VCaP (cell line): Measurements from ENCODE around the gene RSPH3.
"Not testable (repeated sequence)": the region's sequence is repeated elsewhere in the genome, so short reads cannot be mapped to it uniquely, and the experiment has no call there.

Experiments used
- H3K27ac ChIP-seq: fragments of 450-650 bp; 2 replicates; pipeline ENCODE4 v1.5.1; 2017
- TF ChIP-seq, protein P1 (sequence below): fragments of 450-650 bp; conservative IDR thresholded peaks from 2 replicates; pipeline ENCODE4 v1.5.1; 2017; ENCODE audit warnings: mild to moderate bottlenecking, moderate library complexity

RSPH3 gene

DNA sequence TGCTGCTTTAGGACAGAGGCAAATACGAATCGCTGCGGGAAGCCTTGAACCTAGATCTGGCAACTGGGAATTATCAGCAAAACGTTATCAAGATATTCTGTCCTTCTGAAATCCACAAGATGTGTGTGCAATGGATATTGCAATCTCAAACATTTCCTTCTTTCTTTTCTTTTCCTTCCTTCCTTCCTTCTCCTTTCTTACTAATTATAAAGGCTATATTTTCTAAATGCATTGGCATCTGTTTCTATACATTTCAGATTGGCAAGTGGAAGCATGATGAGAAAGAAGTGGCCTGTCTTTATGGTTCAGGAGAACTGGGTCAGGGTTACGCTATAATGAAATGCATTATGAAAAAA, 42.8 kb upstream of the RSPH3 start:
- TF ChIP-seq, protein P1, sequence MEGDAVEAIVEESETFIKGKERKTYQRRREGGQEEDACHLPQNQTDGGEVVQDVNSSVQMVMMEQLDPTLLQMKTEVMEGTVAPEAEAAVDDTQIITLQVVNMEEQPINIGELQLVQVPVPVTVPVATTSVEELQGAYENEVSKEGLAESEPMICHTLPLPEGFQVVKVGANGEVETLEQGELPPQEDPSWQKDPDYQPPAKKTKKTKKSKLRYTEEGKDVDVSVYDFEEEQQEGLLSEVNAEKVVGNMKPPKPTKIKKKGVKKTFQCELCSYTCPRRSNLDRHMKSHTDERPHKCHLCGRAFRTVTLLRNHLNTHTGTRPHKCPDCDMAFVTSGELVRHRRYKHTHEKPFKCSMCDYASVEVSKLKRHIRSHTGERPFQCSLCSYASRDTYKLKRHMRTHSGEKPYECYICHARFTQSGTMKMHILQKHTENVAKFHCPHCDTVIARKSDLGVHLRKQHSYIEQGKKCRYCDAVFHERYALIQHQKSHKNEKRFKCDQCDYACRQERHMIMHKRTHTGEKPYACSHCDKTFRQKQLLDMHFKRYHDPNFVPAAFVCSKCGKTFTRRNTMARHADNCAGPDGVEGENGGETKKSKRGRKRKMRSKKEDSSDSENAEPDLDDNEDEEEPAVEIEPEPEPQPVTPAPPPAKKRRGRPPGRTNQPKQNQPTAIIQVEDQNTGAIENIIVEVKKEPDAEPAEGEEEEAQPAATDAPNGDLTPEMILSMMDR: peak; percentile 34
- no peak overlapping the region for H3K27ac ChIP-seq

DNA sequence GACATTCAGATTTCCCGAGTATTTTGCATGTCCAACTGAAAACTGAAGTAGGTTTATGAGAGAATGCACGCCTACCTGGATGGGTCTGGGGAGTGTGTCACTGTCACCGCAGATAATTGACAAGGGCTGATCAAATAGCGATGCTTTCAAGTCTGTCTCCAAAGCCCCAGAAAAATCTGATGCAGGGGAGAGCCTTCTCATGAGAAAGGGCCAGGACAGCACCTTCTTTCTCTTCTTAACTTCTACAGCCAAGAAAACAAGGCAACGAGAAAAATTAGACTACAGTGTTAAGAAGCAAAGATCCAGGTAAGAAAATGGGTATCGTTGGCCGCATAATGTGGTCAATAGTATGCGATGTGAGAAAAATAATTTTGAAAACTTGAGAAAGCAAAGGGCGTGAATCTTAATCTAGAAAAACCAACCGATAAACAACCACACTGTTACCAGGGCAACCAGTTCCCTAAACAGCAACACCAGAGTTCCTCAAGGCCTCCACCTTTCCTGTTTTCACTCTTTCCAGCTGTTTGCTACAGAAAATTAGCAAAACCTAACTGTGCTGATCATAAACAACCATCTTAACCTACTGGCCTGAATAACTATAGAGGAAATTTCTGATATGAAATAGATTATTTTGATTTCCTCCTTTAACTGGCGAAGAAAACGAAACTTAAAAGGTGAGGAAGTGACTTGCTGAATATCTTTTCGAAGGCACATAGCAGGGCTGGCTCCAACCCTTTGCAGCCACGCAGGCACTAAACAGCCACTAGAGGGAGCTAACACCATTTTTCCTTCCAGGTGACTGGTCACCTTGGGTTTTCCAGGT, 42.2 kb upstream of the RSPH3 start:
- TF ChIP-seq, protein P1: peak; percentile 96
- H3K27ac ChIP-seq: no peak overlapping the region

DNA sequence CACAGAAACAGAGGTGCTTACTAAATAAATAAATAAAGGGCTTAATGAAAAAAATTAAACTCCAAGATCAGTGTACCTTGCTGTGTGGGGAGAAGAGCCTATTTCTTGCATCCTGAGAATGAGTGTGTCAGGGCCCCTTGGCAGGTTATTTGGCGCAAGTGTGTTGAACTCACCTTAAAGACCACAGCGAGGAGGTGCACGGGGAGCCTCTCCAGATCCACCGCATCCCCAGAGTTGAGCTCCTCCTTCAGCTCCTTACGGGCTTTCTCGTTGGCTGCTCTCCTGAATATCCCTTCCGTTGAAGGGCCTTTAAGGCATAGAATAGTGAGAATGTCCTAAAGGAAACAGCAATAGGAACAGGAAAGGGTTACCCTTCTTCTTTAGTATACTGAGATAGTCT, 41.2 kb upstream of the RSPH3 start:
- TF ChIP-seq, protein P1: no peak

DNA sequence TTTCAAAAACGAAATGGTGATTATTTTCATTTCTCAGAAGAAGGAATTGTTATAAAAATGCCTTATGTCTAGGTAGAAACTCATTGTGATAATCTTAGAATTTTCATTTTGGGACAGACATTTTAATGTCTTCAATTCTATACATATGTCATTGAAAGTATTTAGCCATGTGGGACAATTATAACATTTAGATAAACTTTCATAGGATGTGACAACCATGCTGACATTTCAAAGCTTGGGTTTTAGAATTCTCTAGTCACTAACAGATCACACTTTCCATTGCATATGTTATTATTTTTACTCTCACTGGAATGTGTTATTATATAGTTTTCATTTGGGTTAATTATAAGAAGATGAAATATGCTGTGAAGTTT, 39.9 kb upstream of the RSPH3 start:
- TF ChIP-seq, protein P1: no peak
- no peak overlapping the region for H3K27ac ChIP-seq

More for the DNA sequence above, 41.2 kb upstream of the RSPH3 start:
- H3K27ac ChIP-seq: no peak overlapping the region

DNA sequence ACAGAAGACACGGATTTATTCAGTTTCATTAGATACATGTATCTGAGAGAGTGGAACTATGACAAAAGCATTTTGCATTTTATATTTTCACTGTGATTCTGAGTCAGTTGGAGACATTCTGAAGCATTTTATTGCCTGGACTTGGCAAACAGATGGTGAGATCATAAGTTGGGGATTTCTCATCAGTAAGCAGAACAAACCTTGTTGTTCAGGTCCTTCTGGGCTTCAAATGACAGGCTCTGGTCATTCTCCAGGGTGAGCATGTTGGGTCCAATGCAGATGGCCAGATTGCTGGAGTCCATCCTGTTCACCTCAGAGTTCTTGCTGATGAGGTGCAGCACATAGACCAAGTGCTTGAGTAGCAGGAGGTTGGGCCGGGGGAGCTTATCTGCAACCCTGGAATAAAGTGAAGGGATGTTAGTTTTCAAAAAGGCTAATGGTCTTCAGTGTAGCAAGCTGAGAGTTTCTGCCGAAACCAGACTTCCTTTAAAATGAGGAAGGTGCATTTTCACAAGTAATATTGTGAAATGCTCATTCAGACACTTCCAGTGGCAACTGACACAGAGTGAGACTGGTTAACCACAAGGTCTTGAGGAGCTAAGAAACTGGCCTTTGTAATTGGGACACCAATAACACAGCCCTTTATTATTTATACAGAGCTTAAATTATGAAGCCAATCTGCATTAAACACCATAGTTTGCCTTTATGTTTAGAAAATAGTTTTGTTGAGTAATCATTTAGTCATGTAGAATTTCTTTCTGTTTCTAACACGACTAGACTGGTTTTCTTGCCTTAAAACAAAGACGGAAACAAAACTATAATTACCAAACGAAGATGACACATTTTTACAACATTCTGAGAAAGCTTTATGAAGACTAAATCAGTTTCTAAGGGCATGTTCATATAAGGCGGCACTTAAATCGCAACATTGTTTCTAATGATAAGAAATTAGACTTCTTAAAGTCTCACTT, 39.2 kb upstream of the RSPH3 start:
- H3K27ac ChIP-seq: no peak overlapping the region
- TF ChIP-seq, protein P1: no peak

DNA sequence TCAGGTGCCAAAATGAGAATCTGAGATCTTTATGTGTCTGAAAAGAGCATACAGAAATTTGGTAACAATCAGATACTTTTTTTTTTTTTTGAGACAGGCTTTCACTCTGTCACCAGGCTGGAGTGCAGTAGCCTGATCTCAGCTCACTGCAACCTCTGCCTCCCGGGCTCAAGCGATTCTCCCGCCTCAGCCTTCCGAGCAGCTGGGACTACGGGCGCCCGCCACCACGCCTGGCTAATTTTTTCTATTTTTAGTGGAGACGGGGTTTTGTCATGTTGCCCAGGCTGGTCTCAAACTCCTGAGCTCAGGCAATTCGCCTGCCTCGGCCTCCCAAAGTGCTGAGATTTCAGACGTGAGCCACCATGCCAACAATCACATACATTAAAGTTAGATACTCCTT, 38.3 kb upstream of the RSPH3 start:
- H3K27ac ChIP-seq: not testable (repeated sequence)

DNA sequence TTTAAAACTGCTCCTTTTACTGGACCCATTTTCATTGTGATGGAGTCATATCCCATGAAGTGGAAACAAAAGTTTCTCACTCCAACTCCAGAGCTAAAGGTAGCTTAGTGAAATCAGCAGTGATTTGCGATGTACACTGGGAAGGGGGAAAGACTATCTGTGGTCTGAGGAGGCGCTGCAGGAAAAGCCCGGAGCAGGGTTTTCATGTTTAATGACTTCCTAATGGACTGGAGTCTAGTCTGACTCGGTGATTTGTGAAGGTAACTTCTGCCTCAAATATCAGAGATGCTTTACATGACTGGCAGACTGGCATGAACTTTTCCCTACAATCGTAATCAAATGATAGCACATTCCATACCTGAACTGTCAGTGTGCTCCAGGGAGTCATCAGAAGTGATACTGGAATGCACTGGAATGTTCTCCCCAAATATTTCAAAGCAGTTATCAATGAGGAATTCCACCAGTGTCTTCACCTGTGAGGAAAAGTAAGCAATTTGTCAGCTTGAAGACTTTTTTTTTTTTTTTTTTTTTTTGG, 37.8 kb upstream of the RSPH3 start:
- TF ChIP-seq, protein P1: no peak
- H3K27ac ChIP-seq: no peak overlapping the region
